GM19328 (cell line): ENCODE measurements around the gene SPHKAP.
"Not testable (repeated sequence)": the region's sequence is repeated elsewhere in the genome, so short reads cannot be mapped to it uniquely, and the experiment has no call there.

ENCODE experiments used
- ATAC-seq: cut with Tn5 transposase; IDR thresholded peaks from one replicate; pipeline ENCODE4 v1.9.1; 2021; ENCODE audit warnings: mild to moderate bottlenecking, moderate library complexity; ENCODE audit not compliant: unreplicated experiment

Gene SPHKAP

GRCh38 chr2:228181098-228182019 lies at the start of gene SPHKAP:
TSS of gene SPHKAP (minus strand) at chr2:228181687. CDS start at chr2:228181598, 89 bp downstream.
- no peak for ATAC-seq

GRCh38 chr2:228227466-228227865 lies 46.0 kb upstream of the SPHKAP start:
- no peak for ATAC-seq

GRCh38 chr2:228224410-228224809 lies 42.9 kb upstream of the SPHKAP start:
- ATAC-seq, result no peak

GRCh38 chr2:228218593-228218992 lies 37.1 kb upstream of the SPHKAP start:
- ATAC-seq, result not testable (repeated sequence)

GRCh38 chr2:228197504-228197903 lies 16.0 kb upstream of the SPHKAP start:
- ATAC-seq, result no peak

GRCh38 chr2:228180181-228181097 lies 1.0 kb downstream of the SPHKAP start:
- no peak for ATAC-seq

- ATAC-seq, result no peak
These were observed 14.2 kb downstream of the SPHKAP start for GRCh38 chr2:228167290-228167689.

GRCh38 chr2:228164718-228165117 lies 16.8 kb downstream of the SPHKAP start:
- ATAC-seq, result no peak

- ATAC-seq, result no peak
These were observed 23.6 kb downstream of the SPHKAP start for GRCh38 chr2:228157841-228158240.

GRCh38 chr2:228144961-228145360 lies 36.5 kb downstream of the SPHKAP start:
- ATAC-seq, result no peak

GRCh38 chr2:228140934-228141528 lies 40.5 kb downstream of the SPHKAP start:
- no peak for ATAC-seq

GRCh38 chr2:228136027-228136426 lies 45.5 kb downstream of the SPHKAP start:
- ATAC-seq, result no peak

- ATAC-seq, result no peak
These were observed 46.2 kb downstream of the SPHKAP start for GRCh38 chr2:228135300-228135699.

GRCh38 chr2:228131833-228132232 lies 49.7 kb downstream of the SPHKAP start:
- no peak for ATAC-seq

- ATAC-seq, result no peak
These were observed 55.1 kb downstream of the SPHKAP start for GRCh38 chr2:228126401-228126800.

GRCh38 chr2:228118940-228119339 lies 62.5 kb downstream of the SPHKAP start:
- ATAC-seq, result no peak

- no peak for ATAC-seq
These were observed 73.6 kb downstream of the SPHKAP start for GRCh38 chr2:228107846-228108245.

- ATAC-seq, result no peak
These were observed 75.8 kb downstream of the SPHKAP start for GRCh38 chr2:228105526-228106250.

- no peak for ATAC-seq
These were observed 77.3 kb downstream of the SPHKAP start for GRCh38 chr2:228104215-228104614.

- ATAC-seq, result no peak
These were observed 78.1 kb downstream of the SPHKAP start for GRCh38 chr2:228103379-228103778.
